GM18873 (cell line): Measurements from ENCODE around the gene HDAC7.

Experiments used
- ATAC-seq: cut with Tn5 transposase; IDR thresholded peaks from one replicate; pipeline ENCODE4 v1.9.1; 2021; ENCODE audit warnings: mild to moderate bottlenecking, moderate library complexity, moderate number of reproducible peaks; ENCODE audit not compliant: unreplicated experiment, low FRiP score

HDAC7 gene

GRCh38 chr12:47739297-47739696, 80.4 kb downstream of the HDAC7 start:
- ATAC-seq = no peak

- no peak for ATAC-seq
Observed at GRCh38 chr12:47737936-47738594, 81.6 kb downstream of the HDAC7 start.

- no peak for ATAC-seq
Observed at GRCh38 chr12:47736877-47737676, 82.6 kb downstream of the HDAC7 start.

GRCh38 chr12:47736216-47736615, 83.5 kb downstream of the HDAC7 start:
- no peak for ATAC-seq

- ATAC-seq = no peak
Observed at GRCh38 chr12:47735649-47736048, 84.1 kb downstream of the HDAC7 start.

GRCh38 chr12:47734725-47735480, 84.8 kb downstream of the HDAC7 start:
- ATAC-seq = no peak

- no peak for ATAC-seq
Observed at GRCh38 chr12:47733142-47733541, 86.6 kb downstream of the HDAC7 start.
